Measurements from ENCODE around the gene OGFOD1.

GRCh38 chr16:56424404-56424764 lies 27.0 kb upstream of the OGFOD1 start:
- TF ChIP-seq CTCF (optimal IDR thresholded peaks at IDR 0.05 in 1 of 3, IDR thresholded peaks at IDR 0.05 in 1 of 3, conservative IDR thresholded peaks at IDR 0.05 in 1 of 3; ENCODE audit: extremely low read depth in 1 of 3, insufficient read depth in 2 of 3, low read length in 3 of 3) (no peak), EZH2 (IDR thresholded peaks at IDR 0.05; ENCODE audit: low read length) (no peak)
